A549 (cell line): ENCODE data around the gene POLR2E. TPM values are rescaled to one million over a fixed set of nuclear protein-coding genes. Genes with fewer than 3 reads are reported as not detected.

ENCODE experiments used
- ATAC-seq, 2 experiments: fragments of 200-7000 bp in 1 of 2; fragments of >200 bp in 1 of 2; cut with Nextera tagmentation in 1 of 2; cut with Tn5 transposase in 1 of 2; 3 replicates each; pipeline versions ENCODE4 v1.8.0 to v1.9.1; 2018 to 2020; ENCODE audit warnings: mild to moderate bottlenecking in 1 of 2, moderate library complexity in 1 of 2
- CTCF ChIA-PET: fragments of 300-600 bp; sonication (Branson Sonifier 250); formaldehyde crosslinking; extraction: SDS; loops from one replicate; lab custom pipeline; 2021; ENCODE audit warnings: antibody characterized with exemption, inconsistent platforms; lab: Yijun Ruan, JAX
- POLR2A ChIA-PET: fragments of 350-600 bp; formaldehyde crosslinking; extraction: SDS; loops from one replicate; lab custom pipeline; 2021; ENCODE audit warnings: antibody characterized with exemption, inconsistent platforms; lab: Yijun Ruan, JAX
- DNase-seq, 2 experiments: peaks; one replicate each; pipeline versions ENCODE4 v3.0.0 to v3.0.0-alpha.2; 2011 to 2016; ENCODE audit warnings: low read depth in 1 of 2, low spot score in 1 of 2
- FAIRE-seq: peaks from 2 replicates; lab custom pipeline; 2011; peaks lifted over from hg19 to GRCh38; lab: Jason Lieb, UNC
- H3K27ac ChIP-seq, 2 experiments: fragments of >200 bp; sonication (Bioruptor Twin); formaldehyde crosslinking; 3 replicates each; pipeline ENCODE4 v1.5.1; 2016 to 2017
- H3K4me1 ChIP-seq: fragments of >200 bp; sonication (Bioruptor Twin); formaldehyde crosslinking; 3 replicates; pipeline ENCODE4 v1.6.1; 2016
- H3K4me2 ChIP-seq: fragments of >200 bp; sonication (Bioruptor Twin); formaldehyde crosslinking; 3 replicates; pipeline ENCODE4 v1.6.1; 2016
- H3K4me3 ChIP-seq: fragments of >200 bp; sonication (Bioruptor Twin); formaldehyde crosslinking; 3 replicates; pipeline ENCODE4 v1.5.1; 2016
- H3K9me3 ChIP-seq: fragments of >200 bp; sonication (Bioruptor Twin); formaldehyde crosslinking; 3 replicates; pipeline ENCODE4 v1.6.1; 2016
- CEBPB ChIP-seq, 2 experiments: fragments of >200 bp in 1 of 2; sonication (Bioruptor Twin) in 1 of 2; formaldehyde crosslinking in 1 of 2; IDR thresholded peaks; 2 replicates each; pipeline ENCODE4 v1.6.1; 2012 to 2016
- EHF ChIP-seq: fragments of 250-450 bp; sonication (Bioruptor Pico); IDR thresholded peaks from 2 replicates; pipeline ENCODE4 v1.5.0; 2020; ENCODE audit warnings: mild to moderate bottlenecking
- ESRRA ChIP-seq: fragments of 150-350 bp; IDR thresholded peaks from 2 replicates; pipeline ENCODE4 v1.6.1; 2014; ENCODE audit warnings: mild to moderate bottlenecking, low read length, borderline replicate concordance
- FOSB ChIP-seq: fragments of 250-450 bp; sonication (Bioruptor Pico); IDR thresholded peaks from 2 replicates; pipeline ENCODE4 v1.5.0; 2020; ENCODE audit warnings: mild to moderate bottlenecking, moderate library complexity
- FOSL2 ChIP-seq, 2 experiments: fragments of 450-650 bp in 1 of 2; fragments of >200 bp in 1 of 2; sonication (Bioruptor Twin) in 1 of 2; formaldehyde crosslinking; IDR thresholded peaks; 2 replicates each; pipeline versions ENCODE4 v1.5.0 to v1.6.1; 2016 to 2020; ENCODE audit warnings: mild to moderate bottlenecking in 1 of 2, moderate library complexity in 1 of 2
- HOXB13 ChIP-seq: fragments of 250-450 bp; sonication (Bioruptor Pico); IDR thresholded peaks from 2 replicates; pipeline ENCODE4 v1.5.0; 2020; ENCODE audit warnings: low read depth, mild to moderate bottlenecking, moderate library complexity
- HOXB5 ChIP-seq: fragments of 250-450 bp; sonication (Bioruptor Pico); IDR thresholded peaks from 2 replicates; pipeline ENCODE4 v1.5.0; 2020; ENCODE audit warnings: mild to moderate bottlenecking, moderate library complexity
- KDM5A ChIP-seq: fragments of 200-600 bp; sonication (generic); IDR thresholded peaks from 2 replicates; pipeline ENCODE4 v1.6.1; 2016; ENCODE audit warnings: antibody characterized with exemption, mild to moderate bottlenecking
- MAFK ChIP-seq: fragments of 450-650 bp; IDR thresholded peaks from 2 replicates; pipeline ENCODE4 v1.6.1; 2014; ENCODE audit not compliant: partially characterized antibody
- MYC ChIP-seq: IDR thresholded peaks from 2 replicates; pipeline ENCODE4 v1.6.1; 2012; ENCODE audit warnings: mild to moderate bottlenecking, inconsistent platforms, low read length, improper control_type of control experiment, borderline replicate concordance
- NR3C1 ChIP-seq: fragments of >200 bp; sonication (Bioruptor Twin); formaldehyde crosslinking; IDR thresholded peaks from 3 replicates; pipeline ENCODE4 v1.6.1; 2017
- RARB ChIP-seq: fragments of 250-450 bp; sonication (Bioruptor Pico); IDR thresholded peaks from 2 replicates; pipeline ENCODE4 v1.8.0; 2021; ENCODE audit warnings: mild to moderate bottlenecking, moderate library complexity
- RFX5 ChIP-seq: fragments of 450-650 bp; IDR thresholded peaks from 2 replicates; pipeline ENCODE4 v1.7.1; 2014; ENCODE audit warnings: antibody characterized with exemption, mild to moderate bottlenecking, moderate library complexity
- SMC3 ChIP-seq: fragments of >200 bp; sonication (Bioruptor Twin); formaldehyde crosslinking; IDR thresholded peaks from 3 replicates; pipeline ENCODE4 v1.6.1; 2018; ENCODE audit warnings: inconsistent platforms
- TP53 ChIP-seq: fragments of 250-450 bp; sonication (Bioruptor Pico); IDR thresholded peaks from 2 replicates; pipeline ENCODE4 v1.5.0; 2021; ENCODE audit warnings: mild to moderate bottlenecking, moderate library complexity
- ZSCAN20 ChIP-seq: fragments of 250-450 bp; sonication (Bioruptor Pico); IDR thresholded peaks from 2 replicates; pipeline ENCODE4 v1.8.0; 2022; ENCODE audit warnings: mild to moderate bottlenecking, moderate library complexity
- WGBS: methylation state at CpG from one replicate; pipeline ENCODE4 v1.1.6; 2017; ENCODE audit errors: missing lambda C conversion rate; 5-methylcytosine and 5-hydroxymethylcytosine counted together
- polyA plus RNA-seq, 4 experiments: library from polyadenylated mRNA; depleted of rRNA in 3 of 4; stranded (reverse); fragments of >200 nt; fragmentation: RNase III in 1 of 4; extraction: RNeasy Plus Mini Kit Qiagen cat#74134 plus additional on column Dnase treatment in 1 of 4; gene quantifications; 2 replicates in 3 of 4; 3 replicates in 1 of 4; pipeline ENCODE4 v1.2.3, GENCODE V29; 2011 to 2017
- TF ChIP-seq, protein P1 (sequence below): IDR thresholded peaks from 2 replicates; pipeline ENCODE4 v1.6.1; 2012
- TF ChIP-seq, protein P2 (sequence below): IDR thresholded peaks from 2 replicates; pipeline ENCODE4 v1.6.1; 2012; ENCODE audit warnings: low read depth, borderline replicate concordance
- TF ChIP-seq, protein P3 (sequence below): fragments of >200 bp; sonication (Bioruptor Twin); formaldehyde crosslinking; IDR thresholded peaks from 3 replicates; pipeline ENCODE4 v1.5.1; 2016
- TF ChIP-seq, protein P4 (sequence below): fragments of 450-650 bp; IDR thresholded peaks from 2 replicates; pipeline ENCODE4 v1.6.1; 2014; ENCODE audit warnings: antibody characterized with exemption
- TF ChIP-seq, protein P5 (sequence below): fragments of 200-600 bp; sonication (generic); IDR thresholded peaks from 2 replicates; pipeline ENCODE4 v1.6.1; 2016; ENCODE audit warnings: antibody characterized with exemption, mild to moderate bottlenecking, moderate library complexity

POLR2E gene
- polyA plus RNA-seq, 2 of the 4 experiments (the other 2 are of a cell fraction) = 99.6 to 172 TPM

DNA sequence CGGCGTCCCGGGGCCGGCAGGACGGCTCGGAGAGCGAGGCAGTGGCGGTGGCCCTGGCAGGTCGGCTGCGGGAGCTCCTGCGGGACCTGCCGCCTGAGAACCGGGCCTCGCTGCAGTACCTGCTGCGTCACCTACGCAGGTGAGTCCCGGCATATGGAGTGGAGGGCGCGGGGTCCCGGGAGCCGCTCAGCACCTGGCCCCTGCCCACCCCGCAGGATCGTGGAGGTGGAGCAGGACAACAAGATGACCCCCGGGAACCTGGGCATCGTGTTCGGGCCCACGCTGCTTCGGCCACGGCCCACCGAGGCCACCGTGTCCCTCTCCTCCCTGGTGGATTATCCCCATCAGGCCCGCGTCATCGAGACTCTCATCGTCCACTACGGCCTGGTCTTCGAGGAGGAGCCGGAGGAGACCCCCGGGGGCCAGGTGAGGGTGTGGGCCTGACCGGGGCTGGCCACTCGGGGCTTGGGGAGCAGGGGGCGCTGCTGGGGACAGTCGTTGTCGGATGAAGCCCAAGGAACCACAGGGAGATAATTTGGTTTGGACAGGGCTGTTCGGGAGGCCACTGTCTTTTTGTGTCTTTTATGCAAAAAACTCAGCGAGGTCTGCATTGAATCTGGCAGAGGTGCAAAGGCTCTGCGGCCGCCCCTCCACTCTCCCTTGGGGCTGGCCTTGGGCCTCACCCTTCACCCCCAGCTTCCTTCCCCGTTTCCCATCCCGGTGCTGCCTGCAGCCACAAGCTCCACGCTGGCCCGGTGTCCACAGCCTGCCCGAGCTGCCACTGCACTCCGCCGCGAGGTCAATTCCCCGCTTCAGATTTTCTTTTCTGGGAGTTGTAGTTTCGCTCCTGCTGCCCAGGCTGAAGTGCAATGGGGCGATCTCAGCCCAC, 12.0 kb downstream of the POLR2E start:
- peaks cover 6% of the 10 kb centered on the region; the same call in 1 of the 3 replicates for H3K4me1 ChIP-seq
- peak overlapping the region in 1 of 2 experiments; percentile 81; a peak in 3 of 6 replicates for H3K27ac ChIP-seq
- POLR2A ChIA-PET = interaction anchor here (1.0 to 1.3 kb wide), 3 partner anchors 11 to 21 kb away, joined by 3 to 4 read pairs (median 3); partner anchors contain the start of genes GPX4 and POLR2E
- DNase-seq (no peak), ATAC-seq (no peak), FAIRE-seq (no peak)
- TF ChIP-seq FOSB (CRISPR knock-in tag) = no peak
- no peak for TF ChIP-seq EHF (CRISPR knock-in tag)
- no peak for TF ChIP-seq ZSCAN20 (CRISPR knock-in tag)
- TF ChIP-seq, protein P1, sequence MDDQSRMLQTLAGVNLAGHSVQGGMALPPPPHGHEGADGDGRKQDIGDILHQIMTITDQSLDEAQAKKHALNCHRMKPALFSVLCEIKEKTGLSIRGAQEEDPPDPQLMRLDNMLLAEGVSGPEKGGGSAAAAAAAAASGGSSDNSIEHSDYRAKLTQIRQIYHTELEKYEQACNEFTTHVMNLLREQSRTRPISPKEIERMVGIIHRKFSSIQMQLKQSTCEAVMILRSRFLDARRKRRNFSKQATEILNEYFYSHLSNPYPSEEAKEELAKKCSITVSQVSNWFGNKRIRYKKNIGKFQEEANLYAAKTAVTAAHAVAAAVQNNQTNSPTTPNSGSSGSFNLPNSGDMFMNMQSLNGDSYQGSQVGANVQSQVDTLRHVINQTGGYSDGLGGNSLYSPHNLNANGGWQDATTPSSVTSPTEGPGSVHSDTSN = no peak
- TF ChIP-seq KDM5A = no peak
- no peak for TF ChIP-seq MAFK
- TF ChIP-seq, protein P2, sequence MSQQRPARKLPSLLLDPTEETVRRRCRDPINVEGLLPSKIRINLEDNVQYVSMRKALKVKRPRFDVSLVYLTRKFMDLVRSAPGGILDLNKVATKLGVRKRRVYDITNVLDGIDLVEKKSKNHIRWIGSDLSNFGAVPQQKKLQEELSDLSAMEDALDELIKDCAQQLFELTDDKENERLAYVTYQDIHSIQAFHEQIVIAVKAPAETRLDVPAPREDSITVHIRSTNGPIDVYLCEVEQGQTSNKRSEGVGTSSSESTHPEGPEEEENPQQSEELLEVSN = no peak
- TF ChIP-seq, protein P3, sequence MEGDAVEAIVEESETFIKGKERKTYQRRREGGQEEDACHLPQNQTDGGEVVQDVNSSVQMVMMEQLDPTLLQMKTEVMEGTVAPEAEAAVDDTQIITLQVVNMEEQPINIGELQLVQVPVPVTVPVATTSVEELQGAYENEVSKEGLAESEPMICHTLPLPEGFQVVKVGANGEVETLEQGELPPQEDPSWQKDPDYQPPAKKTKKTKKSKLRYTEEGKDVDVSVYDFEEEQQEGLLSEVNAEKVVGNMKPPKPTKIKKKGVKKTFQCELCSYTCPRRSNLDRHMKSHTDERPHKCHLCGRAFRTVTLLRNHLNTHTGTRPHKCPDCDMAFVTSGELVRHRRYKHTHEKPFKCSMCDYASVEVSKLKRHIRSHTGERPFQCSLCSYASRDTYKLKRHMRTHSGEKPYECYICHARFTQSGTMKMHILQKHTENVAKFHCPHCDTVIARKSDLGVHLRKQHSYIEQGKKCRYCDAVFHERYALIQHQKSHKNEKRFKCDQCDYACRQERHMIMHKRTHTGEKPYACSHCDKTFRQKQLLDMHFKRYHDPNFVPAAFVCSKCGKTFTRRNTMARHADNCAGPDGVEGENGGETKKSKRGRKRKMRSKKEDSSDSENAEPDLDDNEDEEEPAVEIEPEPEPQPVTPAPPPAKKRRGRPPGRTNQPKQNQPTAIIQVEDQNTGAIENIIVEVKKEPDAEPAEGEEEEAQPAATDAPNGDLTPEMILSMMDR = no peak
- no peak for TF ChIP-seq RARB (CRISPR knock-in tag)
- TF ChIP-seq TP53 (CRISPR knock-in tag) = no peak
- no peak for TF ChIP-seq FOSL2 (IDR thresholded peaks at IDR 0.05)
- TF ChIP-seq FOSL2 (CRISPR knock-in tag; IDR thresholded peaks at IDR 0.05) = no peak
- no peak for TF ChIP-seq NR3C1
- TF ChIP-seq MYC = no peak
- TF ChIP-seq, protein P4, sequence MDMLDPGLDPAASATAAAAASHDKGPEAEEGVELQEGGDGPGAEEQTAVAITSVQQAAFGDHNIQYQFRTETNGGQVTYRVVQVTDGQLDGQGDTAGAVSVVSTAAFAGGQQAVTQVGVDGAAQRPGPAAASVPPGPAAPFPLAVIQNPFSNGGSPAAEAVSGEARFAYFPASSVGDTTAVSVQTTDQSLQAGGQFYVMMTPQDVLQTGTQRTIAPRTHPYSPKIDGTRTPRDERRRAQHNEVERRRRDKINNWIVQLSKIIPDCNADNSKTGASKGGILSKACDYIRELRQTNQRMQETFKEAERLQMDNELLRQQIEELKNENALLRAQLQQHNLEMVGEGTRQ = no peak
- TF ChIP-seq SMC3 = no peak
- TF ChIP-seq ESRRA = no peak
- no peak for TF ChIP-seq CEBPB (IDR thresholded peaks at IDR 0.05)
- H3K9me3 ChIP-seq = no peaks in the 10 kb centered on the region
- 93% methylated on average over 45 of the region's 59 CpGs for WGBS
- CTCF ChIA-PET = interaction anchor here (0.8 to 1.1 kb wide), 2 partner anchors 17 to 161 kb away, joined by 3 read pairs; no protein-coding TSS in a partner anchor
- H3K4me2 ChIP-seq = peak overlapping the region; percentile 63
- H3K4me3 ChIP-seq = peak overlapping the region; percentile 35; the same call in 2 of the 3 replicates

DNA sequence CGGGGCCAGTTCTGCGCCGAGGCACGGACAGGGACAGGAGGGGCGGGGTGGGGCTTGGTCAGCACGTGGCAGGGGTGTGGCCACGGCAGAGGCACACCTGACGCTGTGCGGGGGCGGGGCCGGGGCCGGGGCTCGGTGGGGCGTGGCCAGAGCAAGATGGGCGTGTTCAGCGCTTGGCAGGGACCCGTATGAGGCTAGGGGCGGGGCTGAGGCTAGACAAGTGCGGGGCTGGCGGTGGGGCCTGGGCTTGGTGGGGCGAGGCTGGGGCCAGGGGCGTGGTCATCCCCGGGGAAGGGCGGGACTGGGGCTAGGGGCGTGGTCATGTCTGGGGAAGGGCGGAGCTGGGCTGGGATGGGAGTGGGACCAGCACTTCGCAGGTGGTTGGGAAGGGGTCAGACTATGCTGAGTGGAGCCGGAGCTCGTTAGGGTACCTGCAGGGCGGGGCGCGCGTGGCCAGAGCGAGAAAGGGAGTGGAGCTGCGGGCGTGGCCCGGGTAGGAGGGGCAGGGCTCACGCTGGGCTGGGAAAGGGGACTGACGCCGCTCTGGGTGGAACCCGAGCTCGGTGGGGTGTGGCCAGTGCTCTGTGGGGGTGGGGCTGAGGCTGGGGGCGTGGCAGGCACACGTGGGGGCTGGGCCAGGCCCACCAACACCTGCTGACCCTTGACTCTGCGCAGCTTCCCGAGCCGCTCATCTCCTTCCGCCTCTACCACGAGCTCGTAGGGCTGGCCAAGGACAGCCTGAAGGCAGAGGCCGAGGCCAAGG, 12.8 kb downstream of the POLR2E start:
- no peaks in the 10 kb centered on the region for H3K9me3 ChIP-seq
- DNase-seq (peak; percentile 50 to 91), ATAC-seq (peak; percentile 72 to 83), FAIRE-seq (no peak)
- WGBS = 20% methylated on average over 12 of the region's 51 CpGs
- peaks cover 6% of the 10 kb centered on the region; the same call in 1 of the 3 replicates for H3K4me1 ChIP-seq
- peak overlapping the region; percentile 35; the same call in 2 of the 3 replicates for H3K4me3 ChIP-seq
- TF ChIP-seq HOXB13 (CRISPR knock-in tag) = no peak
- no peak for TF ChIP-seq RFX5
- TF ChIP-seq, protein P5, sequence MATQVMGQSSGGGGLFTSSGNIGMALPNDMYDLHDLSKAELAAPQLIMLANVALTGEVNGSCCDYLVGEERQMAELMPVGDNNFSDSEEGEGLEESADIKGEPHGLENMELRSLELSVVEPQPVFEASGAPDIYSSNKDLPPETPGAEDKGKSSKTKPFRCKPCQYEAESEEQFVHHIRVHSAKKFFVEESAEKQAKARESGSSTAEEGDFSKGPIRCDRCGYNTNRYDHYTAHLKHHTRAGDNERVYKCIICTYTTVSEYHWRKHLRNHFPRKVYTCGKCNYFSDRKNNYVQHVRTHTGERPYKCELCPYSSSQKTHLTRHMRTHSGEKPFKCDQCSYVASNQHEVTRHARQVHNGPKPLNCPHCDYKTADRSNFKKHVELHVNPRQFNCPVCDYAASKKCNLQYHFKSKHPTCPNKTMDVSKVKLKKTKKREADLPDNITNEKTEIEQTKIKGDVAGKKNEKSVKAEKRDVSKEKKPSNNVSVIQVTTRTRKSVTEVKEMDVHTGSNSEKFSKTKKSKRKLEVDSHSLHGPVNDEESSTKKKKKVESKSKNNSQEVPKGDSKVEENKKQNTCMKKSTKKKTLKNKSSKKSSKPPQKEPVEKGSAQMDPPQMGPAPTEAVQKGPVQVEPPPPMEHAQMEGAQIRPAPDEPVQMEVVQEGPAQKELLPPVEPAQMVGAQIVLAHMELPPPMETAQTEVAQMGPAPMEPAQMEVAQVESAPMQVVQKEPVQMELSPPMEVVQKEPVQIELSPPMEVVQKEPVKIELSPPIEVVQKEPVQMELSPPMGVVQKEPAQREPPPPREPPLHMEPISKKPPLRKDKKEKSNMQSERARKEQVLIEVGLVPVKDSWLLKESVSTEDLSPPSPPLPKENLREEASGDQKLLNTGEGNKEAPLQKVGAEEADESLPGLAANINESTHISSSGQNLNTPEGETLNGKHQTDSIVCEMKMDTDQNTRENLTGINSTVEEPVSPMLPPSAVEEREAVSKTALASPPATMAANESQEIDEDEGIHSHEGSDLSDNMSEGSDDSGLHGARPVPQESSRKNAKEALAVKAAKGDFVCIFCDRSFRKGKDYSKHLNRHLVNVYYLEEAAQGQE = no peak
- TF ChIP-seq HOXB5 = no peak
- ChIA-PET CTCF (interaction anchor here (0.8 to 1.7 kb wide), 3 partner anchors 16 to 161 kb away, joined by 3 to 5 read pairs (median 3); no protein-coding TSS in a partner anchor), POLR2A (interaction anchor here (1.0 to 1.3 kb wide), 3 partner anchors 12 to 22 kb away, joined by 3 to 4 read pairs (median 3); partner anchors contain the start of genes GPX4 and POLR2E)
- H3K27ac ChIP-seq = peak overlapping the region; percentile 62 to 81
- peak overlapping the region; percentile 63 for H3K4me2 ChIP-seq
